HepG2 (cell line): ENCODE measurements around the gene ZNF75A. TPM values are rescaled to one million over a fixed set of nuclear protein-coding genes. Genes with fewer than 3 reads are reported as not detected.

Experiments used
- AGO2 ChIP-seq: fragments of 200-400 bp; formaldehyde crosslinking; optimal IDR thresholded peaks from 2 replicates; pipeline ENCODE3; 2017; ENCODE audit warnings: mild to moderate bottlenecking, low read depth, low read length, moderate library complexity
- ATM ChIP-seq: fragments of 450-650 bp; IDR thresholded peaks from 2 replicates; pipeline ENCODE4 v1.7.1; 2017; ENCODE audit warnings: mild to moderate bottlenecking, borderline replicate concordance
- BRCA1 ChIP-seq: sonication (generic); formaldehyde crosslinking; IDR thresholded peaks from 2 replicates; pipeline ENCODE4 v1.4.0; 2020; ENCODE audit warnings: missing genetic modification reagents
- CBX5 ChIP-seq: sonication (generic); formaldehyde crosslinking; IDR thresholded peaks from 2 replicates; pipeline ENCODE4 v1.4.0; 2020; ENCODE audit warnings: missing genetic modification reagents, borderline replicate concordance
- ETV6 ChIP-seq: sonication (generic); formaldehyde crosslinking; conservative IDR thresholded peaks from 2 replicates; pipeline ENCODE4 v1.4.0; 2020; ENCODE audit warnings: missing genetic modification reagents
- KLF6 ChIP-seq: IDR thresholded peaks from 2 replicates; pipeline ENCODE4 v1.8.0; 2016; ENCODE audit warnings: missing biosample characterization, missing genetic modification reagents
- NFATC3 ChIP-seq: sonication (generic); formaldehyde crosslinking; IDR thresholded peaks from 2 replicates; pipeline ENCODE4 v1.5.1; 2020; ENCODE audit warnings: mild to moderate bottlenecking, missing genetic modification reagents
- PAWR ChIP-seq: sonication (generic); formaldehyde crosslinking; IDR thresholded peaks from 2 replicates; pipeline ENCODE4 v1.4.0; 2020; ENCODE audit warnings: missing genetic modification reagents, mild to moderate bottlenecking, borderline replicate concordance
- SCMH1 ChIP-seq: sonication (generic); formaldehyde crosslinking; IDR thresholded peaks from 2 replicates; pipeline ENCODE4 v1.9.0; 2021; ENCODE audit warnings: missing genetic modification reagents, mild to moderate bottlenecking, borderline replicate concordance
- ZC3H4 ChIP-seq: sonication (generic); formaldehyde crosslinking; IDR thresholded peaks from 2 replicates; pipeline ENCODE4 v1.4.0; 2020; ENCODE audit warnings: missing genetic modification reagents, borderline replicate concordance
- ZNF367 ChIP-seq: sonication (generic); formaldehyde crosslinking; IDR thresholded peaks from 2 replicates; pipeline ENCODE4 v1.4.0; 2020; ENCODE audit warnings: missing genetic modification reagents, borderline replicate concordance
- ZNF678 ChIP-seq: sonication (generic); formaldehyde crosslinking; IDR thresholded peaks from 2 replicates; pipeline ENCODE4 v1.4.0; 2020; ENCODE audit warnings: mild to moderate bottlenecking, missing genetic modification reagents
- ZNF773 ChIP-seq: sonication (generic); formaldehyde crosslinking; IDR thresholded peaks from 2 replicates; pipeline ENCODE4 v1.4.0; 2020; ENCODE audit warnings: missing genetic modification reagents, borderline replicate concordance
- ZNF788 ChIP-seq: sonication (generic); formaldehyde crosslinking; IDR thresholded peaks from 2 replicates; pipeline ENCODE4 v1.5.0; 2020; ENCODE audit warnings: mild to moderate bottlenecking, missing genetic modification reagents, borderline replicate concordance
- polyA plus RNA-seq, 8 experiments: library from polyadenylated mRNA; depleted of rRNA in 3 of 8; stranded (reverse) in 7 of 8; unstranded in 1 of 8; fragments of >200 nt; fragmentation: Illumina TruSeq in 4 of 8; extraction: Trizol in 4 of 8; gene quantifications; 2 replicates each; pipeline versions ENCODE4 v1.2.1 to v1.2.3, GENCODE V29; 2011 to 2016; ENCODE audit warnings: low read depth in 4 of 8, missing spikeins in 1 of 8, mixed read lengths in 1 of 8; ENCODE audit not compliant: insufficient read depth in 1 of 8
- total RNA-seq, 5 experiments: library from RNA; depleted of rRNA; stranded (reverse); fragments of >200 nt; fragmentation: Illumina TruSeq; extraction: Trizol; gene quantifications; 2 replicates each; pipeline ENCODE4 v1.2.3, GENCODE V29; 2016; ENCODE audit warnings: low read depth in 1 of 5
- TF ChIP-seq, protein P1 (sequence below): sonication (generic); formaldehyde crosslinking; IDR thresholded peaks from 2 replicates; pipeline ENCODE4 v1.4.0; 2020; ENCODE audit warnings: missing genetic modification reagents, borderline replicate concordance
- TF ChIP-seq, protein P2 (sequence below): sonication (generic); formaldehyde crosslinking; IDR thresholded peaks from 2 replicates; pipeline ENCODE4 v1.5.1; 2020; ENCODE audit warnings: missing genetic modification reagents, mild to moderate bottlenecking, borderline replicate concordance
- TF ChIP-seq, protein P3 (sequence below): sonication (generic); formaldehyde crosslinking; IDR thresholded peaks from 2 replicates; pipeline ENCODE4 v1.4.0; 2020; ENCODE audit warnings: mild to moderate bottlenecking, missing genetic modification reagents
- TF ChIP-seq, protein P4 (sequence below): sonication (generic); formaldehyde crosslinking; IDR thresholded peaks from 2 replicates; pipeline ENCODE4 v1.4.0; 2020; ENCODE audit warnings: mild to moderate bottlenecking, missing genetic modification reagents
- TF ChIP-seq, protein P5 (sequence below): sonication (generic); formaldehyde crosslinking; IDR thresholded peaks from 2 replicates; pipeline ENCODE4 v1.8.0; 2022; ENCODE audit warnings: mild to moderate bottlenecking, missing genetic modification reagents; ENCODE audit not compliant: insufficient replicate concordance
- TF ChIP-seq, protein P6 (sequence below): sonication (generic); formaldehyde crosslinking; conservative IDR thresholded peaks from 2 replicates; pipeline ENCODE4 v1.8.0; 2022; ENCODE audit warnings: missing genetic modification reagents

Gene ZNF75A
- total and polyA plus RNA-seq, 2 of the 13 experiments (the other 11 are each of a cell fraction or from before 2014, with no cell fraction given), result 1.4 to 2.1 TPM

DNA sequence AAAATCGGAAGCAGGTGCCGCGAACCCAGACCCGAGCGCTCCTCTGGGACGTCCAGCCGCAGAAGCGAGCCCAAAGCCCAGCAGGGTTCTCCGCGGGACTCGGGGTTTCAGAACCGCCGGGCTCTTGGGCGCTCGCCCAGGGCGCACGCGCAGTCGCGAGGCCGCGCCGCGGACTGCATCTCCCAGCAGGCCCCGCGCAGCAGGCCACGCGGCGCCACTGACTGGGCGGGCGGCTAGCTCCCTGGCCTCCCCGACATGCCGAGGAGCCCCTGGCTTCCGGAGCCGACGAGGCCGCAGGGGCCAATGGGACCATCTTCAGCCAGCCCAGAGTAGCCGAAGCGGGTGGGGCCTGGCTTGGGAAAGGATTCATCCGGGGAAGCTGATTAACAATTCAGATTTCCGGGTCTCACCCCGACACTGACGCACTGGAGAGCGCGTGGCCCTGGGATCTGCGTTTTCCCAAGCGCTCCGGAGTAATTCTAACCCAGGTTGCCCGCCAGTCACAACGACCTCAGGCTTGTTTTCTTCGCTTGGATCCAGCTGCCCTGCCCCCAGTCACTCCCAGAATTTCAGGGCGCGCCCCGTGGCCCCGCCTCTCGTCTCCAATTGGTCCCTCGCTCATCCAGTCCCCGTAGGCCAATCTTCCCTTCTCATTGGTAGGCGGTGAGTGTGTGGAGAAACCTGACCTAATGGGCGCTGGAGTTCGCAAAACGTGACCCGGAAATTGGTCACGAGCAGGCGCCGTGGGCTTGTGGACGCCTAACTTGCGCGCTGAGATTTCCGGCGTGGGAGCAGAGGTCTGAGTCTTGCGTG lies 22.4 kb upstream of the ZNF75A start, which contains the start of gene ZNF263 (continued):
- TF ChIP-seq, protein P1, sequence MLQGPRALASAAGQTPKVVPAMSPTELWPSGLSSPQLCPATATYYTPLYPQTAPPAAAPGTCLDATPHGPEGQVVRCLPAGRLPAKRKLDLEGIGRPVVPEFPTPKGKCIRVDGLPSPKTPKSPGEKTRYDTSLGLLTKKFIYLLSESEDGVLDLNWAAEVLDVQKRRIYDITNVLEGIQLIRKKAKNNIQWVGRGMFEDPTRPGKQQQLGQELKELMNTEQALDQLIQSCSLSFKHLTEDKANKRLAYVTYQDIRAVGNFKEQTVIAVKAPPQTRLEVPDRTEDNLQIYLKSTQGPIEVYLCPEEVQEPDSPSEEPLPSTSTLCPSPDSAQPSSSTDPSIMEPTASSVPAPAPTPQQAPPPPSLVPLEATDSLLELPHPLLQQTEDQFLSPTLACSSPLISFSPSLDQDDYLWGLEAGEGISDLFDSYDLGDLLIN (CRISPR knock-in tag), result no peak
- TF ChIP-seq ZNF788 (CRISPR knock-in tag) (peak; percentile 33; the same call in 1 of the 2 replicates), SCMH1 (no peak), ZNF773 (CRISPR knock-in tag) (0 out of 2 replicates have a peak, but pooled peaks have one; percentile 66), ATM (no peak), PAWR (no peak), ZC3H4 (no peak), AGO2 (peak; percentile 86), KLF6 (CRISPR knock-in tag) (peak; percentile 76), NFATC3 (no peak), BRCA1 (CRISPR knock-in tag) (peak; percentile 55), ZNF367 (CRISPR knock-in tag) (no peak; the same call in 1 of the 2 replicates), ZNF678 (CRISPR knock-in tag) (0 out of 2 replicates have a peak, but pooled peaks have one; percentile 24), CBX5 (CRISPR knock-in tag) (peak; percentile 56; the same call in 1 of the 2 replicates), ETV6 (CRISPR knock-in tag) (no peak)
- TF ChIP-seq, protein P2, sequence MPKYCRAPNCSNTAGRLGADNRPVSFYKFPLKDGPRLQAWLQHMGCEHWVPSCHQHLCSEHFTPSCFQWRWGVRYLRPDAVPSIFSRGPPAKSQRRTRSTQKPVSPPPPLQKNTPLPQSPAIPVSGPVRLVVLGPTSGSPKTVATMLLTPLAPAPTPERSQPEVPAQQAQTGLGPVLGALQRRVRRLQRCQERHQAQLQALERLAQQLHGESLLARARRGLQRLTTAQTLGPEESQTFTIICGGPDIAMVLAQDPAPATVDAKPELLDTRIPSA, result no peak; the same call in 1 of the 2 replicates
- TF ChIP-seq, protein P3, sequence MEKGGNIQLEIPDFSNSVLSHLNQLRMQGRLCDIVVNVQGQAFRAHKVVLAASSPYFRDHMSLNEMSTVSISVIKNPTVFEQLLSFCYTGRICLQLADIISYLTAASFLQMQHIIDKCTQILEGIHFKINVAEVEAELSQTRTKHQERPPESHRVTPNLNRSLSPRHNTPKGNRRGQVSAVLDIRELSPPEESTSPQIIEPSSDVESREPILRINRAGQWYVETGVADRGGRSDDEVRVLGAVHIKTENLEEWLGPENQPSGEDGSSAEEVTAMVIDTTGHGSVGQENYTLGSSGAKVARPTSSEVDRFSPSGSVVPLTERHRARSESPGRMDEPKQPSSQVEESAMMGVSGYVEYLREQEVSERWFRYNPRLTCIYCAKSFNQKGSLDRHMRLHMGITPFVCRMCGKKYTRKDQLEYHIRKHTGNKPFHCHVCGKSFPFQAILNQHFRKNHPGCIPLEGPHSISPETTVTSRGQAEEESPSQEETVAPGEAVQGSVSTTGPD (CRISPR knock-in tag), result no peak
- TF ChIP-seq, protein P4, sequence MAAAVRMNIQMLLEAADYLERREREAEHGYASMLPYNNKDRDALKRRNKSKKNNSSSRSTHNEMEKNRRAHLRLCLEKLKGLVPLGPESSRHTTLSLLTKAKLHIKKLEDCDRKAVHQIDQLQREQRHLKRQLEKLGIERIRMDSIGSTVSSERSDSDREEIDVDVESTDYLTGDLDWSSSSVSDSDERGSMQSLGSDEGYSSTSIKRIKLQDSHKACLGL, result peak; percentile 83
- TF ChIP-seq, protein P5, sequence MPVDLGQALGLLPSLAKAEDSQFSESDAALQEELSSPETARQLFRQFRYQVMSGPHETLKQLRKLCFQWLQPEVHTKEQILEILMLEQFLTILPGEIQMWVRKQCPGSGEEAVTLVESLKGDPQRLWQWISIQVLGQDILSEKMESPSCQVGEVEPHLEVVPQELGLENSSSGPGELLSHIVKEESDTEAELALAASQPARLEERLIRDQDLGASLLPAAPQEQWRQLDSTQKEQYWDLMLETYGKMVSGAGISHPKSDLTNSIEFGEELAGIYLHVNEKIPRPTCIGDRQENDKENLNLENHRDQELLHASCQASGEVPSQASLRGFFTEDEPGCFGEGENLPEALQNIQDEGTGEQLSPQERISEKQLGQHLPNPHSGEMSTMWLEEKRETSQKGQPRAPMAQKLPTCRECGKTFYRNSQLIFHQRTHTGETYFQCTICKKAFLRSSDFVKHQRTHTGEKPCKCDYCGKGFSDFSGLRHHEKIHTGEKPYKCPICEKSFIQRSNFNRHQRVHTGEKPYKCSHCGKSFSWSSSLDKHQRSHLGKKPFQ (CRISPR knock-in tag), result peak; percentile 77
- TF ChIP-seq, protein P6, sequence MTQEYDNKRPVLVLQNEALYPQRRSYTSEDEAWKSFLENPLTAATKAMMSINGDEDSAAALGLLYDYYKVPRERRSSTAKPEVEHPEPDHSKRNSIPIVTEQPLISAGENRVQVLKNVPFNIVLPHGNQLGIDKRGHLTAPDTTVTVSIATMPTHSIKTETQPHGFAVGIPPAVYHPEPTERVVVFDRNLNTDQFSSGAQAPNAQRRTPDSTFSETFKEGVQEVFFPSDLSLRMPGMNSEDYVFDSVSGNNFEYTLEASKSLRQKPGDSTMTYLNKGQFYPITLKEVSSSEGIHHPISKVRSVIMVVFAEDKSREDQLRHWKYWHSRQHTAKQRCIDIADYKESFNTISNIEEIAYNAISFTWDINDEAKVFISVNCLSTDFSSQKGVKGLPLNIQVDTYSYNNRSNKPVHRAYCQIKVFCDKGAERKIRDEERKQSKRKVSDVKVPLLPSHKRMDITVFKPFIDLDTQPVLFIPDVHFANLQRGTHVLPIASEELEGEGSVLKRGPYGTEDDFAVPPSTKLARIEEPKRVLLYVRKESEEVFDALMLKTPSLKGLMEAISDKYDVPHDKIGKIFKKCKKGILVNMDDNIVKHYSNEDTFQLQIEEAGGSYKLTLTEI (CRISPR knock-in tag), result no peak
